ENCODE data around the gene TEX2. TPM values are rescaled to one million over a fixed set of nuclear protein-coding genes. Genes with fewer than 3 reads are reported as not detected.

Gene TEX2
- total and polyA plus RNA-seq, 2 experiments from 2014 or later = 7.5 to 17.7 TPM

GRCh38 chr17:64309021-64309420 is 46.0 kb upstream of the TEX2 start:
- H3K27ac Mint-ChIP-seq = no peak overlapping the region; the same call in 1 of the 2 replicates

More at GRCh38 chr17:64309021-64309420, 46.0 kb upstream of the TEX2 start:
- H3K36me3 Mint-ChIP-seq (ENCODE audit: low read depth) = no peaks in the 10 kb centered on the region
- DNase-seq (ENCODE audit: low spot score) (no peak), ATAC-seq (no peak)
- no peaks in the 10 kb centered on the region for H3K36me3 ChIP-seq (ENCODE audit: insufficient read depth)
- H3K27me3 Mint-ChIP-seq (ENCODE audit: insufficient read depth, low read depth, poor library complexity) = peaks cover 1% of the 10 kb centered on the region
- H4K20me1 ChIP-seq (replicated peaks; ENCODE audit: insufficient read depth) = no peaks in the 10 kb centered on the region
- no peaks in the 10 kb centered on the region for H3K79me2 ChIP-seq (replicated peaks; ENCODE audit: insufficient read depth)
- H3K4me2 ChIP-seq = no peak overlapping the region
- no peaks in the 10 kb centered on the region for H3F3A ChIP-seq (replicated peaks; ENCODE audit: low read depth)
- no peaks in the 10 kb centered on the region for H3K4me1 Mint-ChIP-seq
- no peak overlapping the region for H3K4me3 Mint-ChIP-seq
- no peak for TF ChIP-seq CTCF (conservative IDR thresholded peaks at IDR 0.05; ENCODE audit: low read depth in 2 of 2)
- no peak for TF ChIP-seq REST (IDR thresholded peaks at IDR 0.05; ENCODE audit: unreplicated experiment)
- TF ChIP-seq JUNB (IDR thresholded peaks at IDR 0.05; ENCODE audit: unreplicated experiment) = no peak
- no peak for TF ChIP-seq CREB1 (CRISPR knock-in tag; IDR thresholded peaks at IDR 0.05; ENCODE audit: low read depth)
- TF ChIP-seq ZNF114 (CRISPR knock-in tag; IDR thresholded peaks at IDR 0.05) = no peak
- no peak for TF ChIP-seq STAT1 (IDR thresholded peaks at IDR 0.05; ENCODE audit: unreplicated experiment)
- TF ChIP-seq ETS1 (IDR thresholded peaks at IDR 0.05) = no peak
- TF ChIP-seq EZH2phosphoT487 (IDR thresholded peaks at IDR 0.05; ENCODE audit: unreplicated experiment) = no peak
- no peak for TF ChIP-seq ZNF462 (CRISPR knock-in tag; IDR thresholded peaks at IDR 0.05)
- TF ChIP-seq EZH2 (IDR thresholded peaks at IDR 0.05; ENCODE audit: low read depth, unreplicated experiment) = no peak
- no peak for TF ChIP-seq ZNF331 (CRISPR knock-in tag; IDR thresholded peaks at IDR 0.05; ENCODE audit: low read depth)
- no peak for TF ChIP-seq NANOG (IDR thresholded peaks at IDR 0.05; ENCODE audit: borderline replicate concordance)
- no peak for TF ChIP-seq POLR2AphosphoS5 (IDR thresholded peaks at IDR 0.05; ENCODE audit: low read depth)
- no peaks in the 10 kb centered on the region for H3K4me1 ChIP-seq (ENCODE audit: insufficient read depth)
- H3K27ac ChIP-seq (ENCODE audit: low read depth) = no peak overlapping the region
- no peak overlapping the region for H2AFZ ChIP-seq
- H3K4me3 ChIP-seq = no peak overlapping the region
- no peaks in the 10 kb centered on the region for H3K9me2 ChIP-seq (ENCODE audit: insufficient read depth)
- H3K9me3 Mint-ChIP-seq = no peaks in the 10 kb centered on the region
- H3K27me3 ChIP-seq (ENCODE audit: insufficient read depth) = no peaks in the 10 kb centered on the region
